Measurements from ENCODE around the gene UHMK1.

UHMK1 gene

GRCh38 chr1:162530307-162530987 is 32.8 kb downstream of the UHMK1 start:
- no peak for DNase-seq

- DNase-seq = no peak
These were observed 33.3 kb downstream of the UHMK1 start for GRCh38 chr1:162530988-162531319.

- no peak for DNase-seq
These were observed 37.9 kb downstream of the UHMK1 start for GRCh38 chr1:162535501-162535900.

GRCh38 chr1:162536511-162536910 is 38.9 kb downstream of the UHMK1 start:
- DNase-seq = no peak

GRCh38 chr1:162537216-162537615 is 39.6 kb downstream of the UHMK1 start:
- DNase-seq = no peak

- no peak for DNase-seq
These were observed 41.3 kb downstream of the UHMK1 start for GRCh38 chr1:162538815-162539431.

- no peak for DNase-seq
These were observed 44.1 kb downstream of the UHMK1 start for GRCh38 chr1:162541619-162542141.

GRCh38 chr1:162543228-162543627 is 45.6 kb downstream of the UHMK1 start:
- no peak for DNase-seq

GRCh38 chr1:162548170-162548569 is 50.6 kb downstream of the UHMK1 start:
- DNase-seq = no peak

GRCh38 chr1:162549001-162549400 is 51.4 kb downstream of the UHMK1 start:
- no peak for DNase-seq

GRCh38 chr1:162550925-162551324 is 53.3 kb downstream of the UHMK1 start:
- no peak for DNase-seq

- no peak for DNase-seq
These were observed 54.5 kb downstream of the UHMK1 start for GRCh38 chr1:162551969-162552683.

- DNase-seq = no peak
These were observed 55.1 kb downstream of the UHMK1 start for GRCh38 chr1:162552684-162553252.

- DNase-seq = no peak
These were observed 56.6 kb downstream of the UHMK1 start for GRCh38 chr1:162554258-162554657.

GRCh38 chr1:162557536-162557935 is 59.9 kb downstream of the UHMK1 start:
- no peak for DNase-seq

- DNase-seq = no peak
These were observed 62.9 kb downstream of the UHMK1 start for GRCh38 chr1:162560303-162561036.

- peak; percentile 98 for DNase-seq
These were observed 63.5 kb downstream of the UHMK1 start for GRCh38 chr1:162561037-162561615.

- no peak for DNase-seq
These were observed 64.2 kb downstream of the UHMK1 start, which contains the start of gene UAP1 for GRCh38 chr1:162561616-162562469. TSS of gene UAP1 (plus strand) at chr1:162561722. CDS start at chr1:162566069, 4,347 bp downstream.

GRCh38 chr1:162562470-162562828 is 64.8 kb downstream of the UHMK1 start:
- DNase-seq = no peak

- DNase-seq = no peak
These were observed 67.2 kb downstream of the UHMK1 start for GRCh38 chr1:162564762-162565218.

- DNase-seq = no peak
These were observed 67.8 kb downstream of the UHMK1 start for GRCh38 chr1:162565460-162565859.
